NCI-H2171 (cell line): ENCODE data around the gene SNTG2.
"Not testable (repeated sequence)": the region's sequence is repeated elsewhere in the genome, so short reads cannot be mapped to it uniquely, and the experiment has no call there.

Source experiments
- DNase-seq: peaks from one replicate; lab custom pipeline; 2025; lab: John Stamatoyannopoulos, UW

The SNTG2 gene

GRCh38 chr2:1375794-1376193 is 425.1 kb downstream of the SNTG2 start:
- peak; percentile 49 for DNase-seq

GRCh38 chr2:1377473-1377872 is 426.8 kb downstream of the SNTG2 start:
- no peak for DNase-seq

- no peak for DNase-seq
Observed at GRCh38 chr2:1378456-1379150, 428.0 kb downstream of the SNTG2 start.

- no peak for DNase-seq
Observed at GRCh38 chr2:1381644-1382043, 431.0 kb downstream of the SNTG2 start.

GRCh38 chr2:1387954-1388725 is 437.5 kb downstream of the SNTG2 start:
- not testable (repeated sequence) for DNase-seq

- not testable (repeated sequence) for DNase-seq
Observed at GRCh38 chr2:1390118-1390517, 439.5 kb downstream of the SNTG2 start.

- DNase-seq = no peak
Observed at GRCh38 chr2:1393321-1393720, 442.7 kb downstream of the SNTG2 start.

- no peak for DNase-seq
Observed at GRCh38 chr2:1394709-1395408, 444.2 kb downstream of the SNTG2 start.

GRCh38 chr2:1397350-1397749 is 446.7 kb downstream of the SNTG2 start:
- no peak for DNase-seq

GRCh38 chr2:1398191-1398590 is 447.5 kb downstream of the SNTG2 start:
- no peak for DNase-seq

GRCh38 chr2:1400943-1401735 is 450.5 kb downstream of the SNTG2 start:
- no peak for DNase-seq

- DNase-seq = no peak
Observed at GRCh38 chr2:1402064-1402463, 451.4 kb downstream of the SNTG2 start.

GRCh38 chr2:1403565-1403964 is 452.9 kb downstream of the SNTG2 start:
- peak; percentile 35 for DNase-seq

GRCh38 chr2:1405124-1405523 is 454.5 kb downstream of the SNTG2 start:
- DNase-seq = no peak

- DNase-seq = no peak
Observed at GRCh38 chr2:1405967-1406366, 455.3 kb downstream of the SNTG2 start.

- DNase-seq = no peak
Observed at GRCh38 chr2:1406434-1406833, 455.8 kb downstream of the SNTG2 start.

GRCh38 chr2:1407950-1408675 is 457.5 kb downstream of the SNTG2 start:
- no peak for DNase-seq

GRCh38 chr2:1413156-1413710 is 462.6 kb downstream of the SNTG2 start, which contains the start of gene TPO:
TPO (plus strand) TSS chr2:1413463; CDS start chr2:1414409, 946 bp downstream.
- DNase-seq = no peak

GRCh38 chr2:1414121-1414520 is 463.5 kb downstream of the SNTG2 start:
- DNase-seq = no peak

- DNase-seq = not testable (repeated sequence)
Observed at GRCh38 chr2:1414901-1415300, 464.3 kb downstream of the SNTG2 start.

- no peak for DNase-seq
Observed at GRCh38 chr2:1415501-1415900, 464.9 kb downstream of the SNTG2 start.
